AG09319 (cell line): Measurements from ENCODE around the gene DDB1.

Experiments used
- DNase-seq: peaks from one replicate; pipeline ENCODE4 v3.0.0-alpha.2; 2010; ENCODE audit warnings: low read depth; ENCODE audit errors: extremely low read depth
- CTCF ChIP-seq: IDR thresholded peaks from 2 replicates; pipeline ENCODE4 v1.5.1; 2011; ENCODE audit warnings: low read depth, mild to moderate bottlenecking, inconsistent platforms, low read length, moderate library complexity

Gene DDB1

GRCh38 chr11:61275191-61275590, 57.7 kb downstream of the DDB1 start:
- no peak for DNase-seq
- TF ChIP-seq CTCF: no peak

GRCh38 chr11:61274084-61274483, 58.8 kb downstream of the DDB1 start:
- DNase-seq: no peak
- TF ChIP-seq CTCF: no peak

- no peak for TF ChIP-seq CTCF
- DNase-seq: no peak
Observed at GRCh38 chr11:61273178-61274078, 59.5 kb downstream of the DDB1 start.

- no peak for TF ChIP-seq CTCF
- DNase-seq: no peak
Observed at GRCh38 chr11:61272731-61273130, 60.2 kb downstream of the DDB1 start.

- no peak for DNase-seq
- TF ChIP-seq CTCF: no peak
Observed at GRCh38 chr11:61270354-61271076, 62.4 kb downstream of the DDB1 start.

- TF ChIP-seq CTCF: no peak
Observed at GRCh38 chr11:61268588-61269250, 64.2 kb downstream of the DDB1 start.

More at GRCh38 chr11:61268588-61269250, 64.2 kb downstream of the DDB1 start:
- DNase-seq: no peak
